Activated CD4-positive, alpha-beta T cell treated with anti-CD3 and anti-CD28 coated beads, Interleukin-10, Interleukin-2, amounts not matched to agents 100 ng/mL and 50 ng/mL, durations not matched to agents 16 hours and 8 hours (primary cell): ENCODE measurements around the gene EDARADD.
"Not testable (repeated sequence)": the region's sequence is repeated elsewhere in the genome, so short reads cannot be mapped to it uniquely, and the experiment has no call there.

Source experiments
- DNase-seq: peaks from one replicate; pipeline ENCODE4 v3.0.0-alpha.2; 2020

EDARADD gene

GRCh38 chr1:236491469-236492136 is 97.5 kb downstream of the EDARADD start:
- DNase-seq: no peak

GRCh38 chr1:236492378-236492777 is 98.3 kb downstream of the EDARADD start:
- DNase-seq: no peak

GRCh38 chr1:236494082-236494481 is 100.0 kb downstream of the EDARADD start:
- no peak for DNase-seq

- DNase-seq: no peak
Measured at GRCh38 chr1:236494586-236495466, 100.7 kb downstream of the EDARADD start.

- DNase-seq: no peak
Measured at GRCh38 chr1:236495467-236496112, 101.5 kb downstream of the EDARADD start.

GRCh38 chr1:236497908-236498307 is 103.8 kb downstream of the EDARADD start:
- DNase-seq: no peak

- no peak for DNase-seq
Measured at GRCh38 chr1:236501093-236501492, 107.0 kb downstream of the EDARADD start.

GRCh38 chr1:236502579-236502971 is 108.5 kb downstream of the EDARADD start:
- no peak for DNase-seq

- DNase-seq: peak; percentile 16
Measured at GRCh38 chr1:236502972-236503639, 109.0 kb downstream of the EDARADD start.

GRCh38 chr1:236504338-236504737 is 110.3 kb downstream of the EDARADD start:
- DNase-seq: not testable (repeated sequence)

GRCh38 chr1:236507022-236507700 is 113.1 kb downstream of the EDARADD start:
- DNase-seq: peak; percentile 27

- peak; percentile 83 for DNase-seq
Measured at GRCh38 chr1:236508593-236509027, 114.5 kb downstream of the EDARADD start.

GRCh38 chr1:236509203-236509602 is 115.1 kb downstream of the EDARADD start:
- DNase-seq: no peak

- DNase-seq: no peak
Measured at GRCh38 chr1:236509647-236510401, 115.7 kb downstream of the EDARADD start.

- no peak for DNase-seq
Measured at GRCh38 chr1:236511735-236512418, 117.8 kb downstream of the EDARADD start.

- no peak for DNase-seq
Measured at GRCh38 chr1:236514703-236515442, 120.8 kb downstream of the EDARADD start.

- no peak for DNase-seq
Measured at GRCh38 chr1:236515443-236515958, 121.4 kb downstream of the EDARADD start.

GRCh38 chr1:236516929-236517704 is 123.0 kb downstream of the EDARADD start:
- DNase-seq: peak; percentile 50

GRCh38 chr1:236518322-236518721 is 124.2 kb downstream of the EDARADD start:
- no peak for DNase-seq
